Glomerular endothelial cell (primary cell): ENCODE results near the gene SHMT1. TPM values are rescaled to one million over a fixed set of nuclear protein-coding genes. Genes with fewer than 3 reads are reported as not detected.
"Not testable (repeated sequence)": the region's sequence is repeated elsewhere in the genome, so short reads cannot be mapped to it uniquely, and the experiment has no call there.

ENCODE experiments used
- DNase-seq: peaks from one replicate; pipeline ENCODE4 v3.0.0-alpha.2; 2011; ENCODE audit warnings: low read depth, low spot score; ENCODE audit errors: extremely low read depth
- total RNA-seq: library from RNA; depleted of rRNA; stranded (reverse); fragments of >200 nt; gene quantifications from 2 replicates; pipeline ENCODE4 v1.2.3, GENCODE V29; 2015

The SHMT1 gene
- 6.9 and 8.6 TPM in 2 replicates for total RNA-seq

- DNase-seq = no peak
Observed at GRCh38 chr17:18363101-18364049, at the start of gene SHMT1. Gene SHMT1 (minus strand): TSS chr17:18363550. CDS start chr17:18355981, 7,569 bp downstream.

- not testable (repeated sequence) for DNase-seq
Observed at GRCh38 chr17:18412001-18412538, 48.7 kb upstream of the SHMT1 start.

GRCh38 chr17:18411377-18411864 is 48.1 kb upstream of the SHMT1 start:
- not testable (repeated sequence) for DNase-seq

GRCh38 chr17:18410736-18411135 is 47.4 kb upstream of the SHMT1 start:
- DNase-seq = not testable (repeated sequence)

- not testable (repeated sequence) for DNase-seq
Observed at GRCh38 chr17:18409321-18409720, 46.0 kb upstream of the SHMT1 start.

GRCh38 chr17:18408906-18409305 is 45.6 kb upstream of the SHMT1 start:
- not testable (repeated sequence) for DNase-seq

- DNase-seq = not testable (repeated sequence)
Observed at GRCh38 chr17:18403604-18404003, 40.3 kb upstream of the SHMT1 start.

- not testable (repeated sequence) for DNase-seq
Observed at GRCh38 chr17:18403166-18403565, 39.8 kb upstream of the SHMT1 start.

GRCh38 chr17:18401872-18402590 is 38.7 kb upstream of the SHMT1 start:
- not testable (repeated sequence) for DNase-seq

GRCh38 chr17:18388728-18389127 is 25.4 kb upstream of the SHMT1 start:
- not testable (repeated sequence) for DNase-seq

GRCh38 chr17:18388266-18388665 is 24.9 kb upstream of the SHMT1 start:
- DNase-seq = not testable (repeated sequence)

- not testable (repeated sequence) for DNase-seq
Observed at GRCh38 chr17:18387583-18387982, 24.2 kb upstream of the SHMT1 start.

GRCh38 chr17:18384271-18384670 is 20.9 kb upstream of the SHMT1 start:
- not testable (repeated sequence) for DNase-seq

- not testable (repeated sequence) for DNase-seq
Observed at GRCh38 chr17:18383079-18383481, 19.7 kb upstream of the SHMT1 start.

- no peak for DNase-seq
Observed at GRCh38 chr17:18382441-18383078, 19.2 kb upstream of the SHMT1 start.

- no peak for DNase-seq
Observed at GRCh38 chr17:18381953-18382245, 18.5 kb upstream of the SHMT1 start.

- DNase-seq = no peak
Observed at GRCh38 chr17:18381158-18381952, 18.0 kb upstream of the SHMT1 start.

GRCh38 chr17:18380471-18381157 is 17.3 kb upstream of the SHMT1 start:
- no peak for DNase-seq
